Progenitor cell of endocrine pancreas (in vitro differentiated cells): Measurements from ENCODE around the gene OLFM3. TPM values are rescaled to one million over a fixed set of nuclear protein-coding genes. Genes with fewer than 3 reads are reported as not detected.

ENCODE experiments used
- DNase-seq: peaks from one replicate; pipeline ENCODE4 v3.0.0; 2021; ENCODE audit warnings: low spot score; ENCODE audit not compliant: unreplicated experiment
- H3K27ac Mint-ChIP-seq: 2 replicates; pipeline ENCODE4 v1.8.0; 2021; ENCODE audit warnings: mild to moderate bottlenecking, moderate library complexity, mixed read lengths
- H3K27me3 Mint-ChIP-seq: 2 replicates; pipeline ENCODE4 v1.8.0; 2021; ENCODE audit warnings: mixed read lengths
- H3K36me3 Mint-ChIP-seq: 2 replicates; pipeline ENCODE4 v1.8.0; 2022; ENCODE audit warnings: mixed read lengths; ENCODE audit not compliant: insufficient read depth
- H3K4me1 Mint-ChIP-seq: 2 replicates; pipeline ENCODE4 v1.8.0; 2021; ENCODE audit warnings: low read depth, mixed read lengths
- H3K4me3 Mint-ChIP-seq: 2 replicates; pipeline ENCODE4 v1.8.0; 2021; ENCODE audit warnings: low read depth, mild to moderate bottlenecking, moderate library complexity, mixed read lengths
- H3K9me3 Mint-ChIP-seq: 2 replicates; pipeline ENCODE4 v1.8.0; 2021; ENCODE audit warnings: low read depth, mixed read lengths
- total RNA-seq: library from RNA; stranded (reverse); gene quantifications from 2 replicates; pipeline ENCODE4 v1.2.1, GENCODE V29; 2021
- TF ChIP-seq, protein P1 (sequence below): fragments of 200-600 bp; sonication (generic); IDR thresholded peaks from one replicate; pipeline ENCODE4 v1.5.0; 2021; ENCODE audit warnings: antibody characterized with exemption, mild to moderate bottlenecking; ENCODE audit not compliant: unreplicated experiment

The OLFM3 gene
- total RNA-seq, 1 donor from 2014 or later: 1.1 TPM

DNA sequence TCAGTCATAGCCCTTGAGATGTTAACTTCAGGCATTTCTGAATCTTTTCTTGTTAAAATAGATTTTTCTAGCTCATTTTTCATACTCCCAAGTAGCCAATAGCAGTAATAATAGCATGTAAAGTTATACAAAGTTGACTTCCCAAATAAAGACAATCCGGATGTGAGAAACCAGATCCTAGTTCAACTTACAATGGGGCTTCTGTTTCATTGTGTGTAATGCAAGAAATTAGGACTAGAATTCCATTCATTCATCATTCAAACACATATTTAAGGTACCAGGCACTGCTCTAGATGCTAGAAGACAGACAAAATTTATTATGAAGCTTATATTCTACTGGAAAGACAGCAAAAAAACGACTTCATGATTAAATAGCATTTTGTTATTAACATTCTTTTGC is 240.3 kb downstream of the OLFM3 start:
- no peak overlapping the region for H3K4me3 Mint-ChIP-seq
- no peak for DNase-seq

More for the DNA sequence above, 240.3 kb downstream of the OLFM3 start:
- TF ChIP-seq, protein P1, sequence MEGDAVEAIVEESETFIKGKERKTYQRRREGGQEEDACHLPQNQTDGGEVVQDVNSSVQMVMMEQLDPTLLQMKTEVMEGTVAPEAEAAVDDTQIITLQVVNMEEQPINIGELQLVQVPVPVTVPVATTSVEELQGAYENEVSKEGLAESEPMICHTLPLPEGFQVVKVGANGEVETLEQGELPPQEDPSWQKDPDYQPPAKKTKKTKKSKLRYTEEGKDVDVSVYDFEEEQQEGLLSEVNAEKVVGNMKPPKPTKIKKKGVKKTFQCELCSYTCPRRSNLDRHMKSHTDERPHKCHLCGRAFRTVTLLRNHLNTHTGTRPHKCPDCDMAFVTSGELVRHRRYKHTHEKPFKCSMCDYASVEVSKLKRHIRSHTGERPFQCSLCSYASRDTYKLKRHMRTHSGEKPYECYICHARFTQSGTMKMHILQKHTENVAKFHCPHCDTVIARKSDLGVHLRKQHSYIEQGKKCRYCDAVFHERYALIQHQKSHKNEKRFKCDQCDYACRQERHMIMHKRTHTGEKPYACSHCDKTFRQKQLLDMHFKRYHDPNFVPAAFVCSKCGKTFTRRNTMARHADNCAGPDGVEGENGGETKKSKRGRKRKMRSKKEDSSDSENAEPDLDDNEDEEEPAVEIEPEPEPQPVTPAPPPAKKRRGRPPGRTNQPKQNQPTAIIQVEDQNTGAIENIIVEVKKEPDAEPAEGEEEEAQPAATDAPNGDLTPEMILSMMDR: no peak
- Mint-ChIP-seq H3K4me1 (no peaks in the 10 kb centered on the region), H3K36me3 (no peaks in the 10 kb centered on the region), H3K9me3 (peaks cover 4% of the 10 kb centered on the region), H3K27me3 (no peaks in the 10 kb centered on the region), H3K27ac (no peak overlapping the region)
